Regular cardiac myocyte (primary cell): Measurements from ENCODE around the gene SH3GL3. TPM values are rescaled to one million over a fixed set of nuclear protein-coding genes. Genes with fewer than 3 reads are reported as not detected.

Experiments used
- total RNA-seq: library from RNA; depleted of rRNA; stranded (reverse); fragments of >200 nt; gene quantifications from 2 replicates; pipeline ENCODE4 v1.2.3, GENCODE V29; 2014

Gene SH3GL3
- not detected in 2 replicates for total RNA-seq

GRCh38 chr15:83446904-83447709 is at the start of gene SH3GL3:
TSS of gene SH3GL3 (plus strand) at chr15:83447341. CDS start at chr15:83447534, 193 bp downstream.

GRCh38 chr15:83653639-83654378 is 206.7 kb downstream of the SH3GL3 start, which contains the start of gene ADAMTSL3:
TSS of gene ADAMTSL3 (plus strand) at chr15:83654123. CDS start at chr15:83655762, 1,639 bp downstream.

Other genes with a start within 250 kb of the SH3GL3 start
- gene HDGFL3, start 239.5 kb upstream of the SH3GL3 start, total RNA-seq: 40.6 and 59.0 TPM in 2 replicates
- 5.8 and 6.5 TPM in 2 replicates for gene BNC1, start 162.7 kb upstream of the SH3GL3 start, total RNA-seq
- 0.38 and 1.7 TPM in 2 replicates for gene ADAMTSL3, start 206.8 kb downstream of the SH3GL3 start, total RNA-seq